ENCODE data around the gene XYLT1.

XYLT1 gene

GRCh38 chr16:17276010-17276530 is 194.7 kb downstream of the XYLT1 start:
- no peak for DNase-seq

- DNase-seq, result no peak
Measured at GRCh38 chr16:17275076-17276009, 195.4 kb downstream of the XYLT1 start.

GRCh38 chr16:17273142-17273561 is 197.6 kb downstream of the XYLT1 start:
- DNase-seq, result peak; percentile 42

GRCh38 chr16:17272716-17273115 is 198.0 kb downstream of the XYLT1 start:
- no peak for DNase-seq

- no peak for DNase-seq
Measured at GRCh38 chr16:17271687-17272086, 199.1 kb downstream of the XYLT1 start.

DNA sequence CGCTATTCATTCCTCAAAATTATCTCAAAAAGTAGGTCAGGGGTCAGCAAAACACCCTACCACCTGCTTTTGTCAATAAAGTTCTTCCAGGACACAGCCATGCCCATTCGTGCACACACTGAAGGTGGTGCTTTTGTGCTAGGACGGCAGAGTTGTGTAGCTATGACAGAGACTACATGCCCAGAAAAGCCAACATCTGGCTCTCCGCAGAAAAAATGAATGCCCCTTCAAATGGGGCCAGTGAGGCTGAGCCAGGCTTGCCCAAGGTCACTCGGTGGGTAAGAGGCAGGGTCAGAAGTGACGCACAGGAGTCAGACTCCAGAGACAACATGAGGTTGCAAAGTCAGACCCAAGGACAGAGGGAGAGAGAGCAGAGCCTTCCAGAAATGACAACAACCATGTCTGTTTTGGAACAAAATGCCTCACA is 200.1 kb downstream of the XYLT1 start:
- no peak for DNase-seq

DNA sequence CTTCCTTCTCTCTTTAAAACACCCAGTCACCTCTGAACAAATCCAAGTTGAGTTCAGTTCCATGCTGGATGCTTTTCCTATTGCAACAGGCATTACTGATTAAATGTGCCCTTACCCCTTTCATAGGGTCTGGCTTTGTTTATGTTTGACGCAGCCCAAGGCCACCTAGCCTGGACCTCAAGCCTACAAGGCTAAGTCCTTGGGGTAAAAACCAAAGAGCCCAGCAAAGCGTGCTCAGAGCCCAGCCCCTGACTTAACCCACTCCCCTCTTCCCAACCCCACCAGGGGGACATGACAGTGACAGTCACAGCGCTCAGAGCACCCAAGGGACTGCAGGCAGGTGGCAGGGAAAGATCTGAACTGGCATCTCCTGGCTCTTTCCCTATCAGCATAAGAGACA is 200.6 kb downstream of the XYLT1 start:
- no peak for DNase-seq

- DNase-seq, result no peak
Measured at GRCh38 chr16:17269439-17269838, 201.3 kb downstream of the XYLT1 start.

- no peak for DNase-seq
Measured at GRCh38 chr16:17266608-17267313, 204.0 kb downstream of the XYLT1 start.

- DNase-seq, result no peak
Measured at GRCh38 chr16:17265154-17265553, 205.6 kb downstream of the XYLT1 start.

- no peak for DNase-seq
Measured at GRCh38 chr16:17261197-17261858, 209.4 kb downstream of the XYLT1 start.

DNA sequence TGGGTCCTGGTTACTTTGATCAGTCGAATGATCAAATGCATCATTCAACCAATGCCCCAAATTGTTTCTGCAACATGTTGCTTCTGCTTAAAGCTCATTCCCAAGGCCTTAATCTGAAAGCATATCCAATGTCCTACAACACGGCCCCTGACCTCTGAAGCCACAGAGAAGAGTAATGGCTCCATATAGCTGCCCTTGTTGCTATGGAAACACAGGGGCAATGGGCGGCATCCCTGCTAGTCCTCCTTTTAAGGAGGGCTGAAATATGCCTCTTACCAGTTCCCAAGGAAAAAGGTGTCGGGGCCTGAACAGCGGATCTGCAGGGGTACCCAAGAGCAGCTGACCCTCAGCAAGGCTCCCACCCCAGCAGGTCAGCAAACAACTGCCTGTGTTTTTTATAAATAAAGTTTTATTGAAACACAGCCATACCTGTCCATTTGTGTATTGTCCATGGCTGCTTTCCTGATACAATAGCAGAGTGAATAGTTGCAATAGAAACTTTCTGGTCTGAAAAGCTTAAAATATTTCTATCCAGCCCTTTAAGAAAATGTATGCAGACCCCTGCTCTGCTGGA is 210.4 kb downstream of the XYLT1 start:
- DNase-seq, result no peak

GRCh38 chr16:17259751-17260270 is 210.9 kb downstream of the XYLT1 start:
- no peak for DNase-seq

DNA sequence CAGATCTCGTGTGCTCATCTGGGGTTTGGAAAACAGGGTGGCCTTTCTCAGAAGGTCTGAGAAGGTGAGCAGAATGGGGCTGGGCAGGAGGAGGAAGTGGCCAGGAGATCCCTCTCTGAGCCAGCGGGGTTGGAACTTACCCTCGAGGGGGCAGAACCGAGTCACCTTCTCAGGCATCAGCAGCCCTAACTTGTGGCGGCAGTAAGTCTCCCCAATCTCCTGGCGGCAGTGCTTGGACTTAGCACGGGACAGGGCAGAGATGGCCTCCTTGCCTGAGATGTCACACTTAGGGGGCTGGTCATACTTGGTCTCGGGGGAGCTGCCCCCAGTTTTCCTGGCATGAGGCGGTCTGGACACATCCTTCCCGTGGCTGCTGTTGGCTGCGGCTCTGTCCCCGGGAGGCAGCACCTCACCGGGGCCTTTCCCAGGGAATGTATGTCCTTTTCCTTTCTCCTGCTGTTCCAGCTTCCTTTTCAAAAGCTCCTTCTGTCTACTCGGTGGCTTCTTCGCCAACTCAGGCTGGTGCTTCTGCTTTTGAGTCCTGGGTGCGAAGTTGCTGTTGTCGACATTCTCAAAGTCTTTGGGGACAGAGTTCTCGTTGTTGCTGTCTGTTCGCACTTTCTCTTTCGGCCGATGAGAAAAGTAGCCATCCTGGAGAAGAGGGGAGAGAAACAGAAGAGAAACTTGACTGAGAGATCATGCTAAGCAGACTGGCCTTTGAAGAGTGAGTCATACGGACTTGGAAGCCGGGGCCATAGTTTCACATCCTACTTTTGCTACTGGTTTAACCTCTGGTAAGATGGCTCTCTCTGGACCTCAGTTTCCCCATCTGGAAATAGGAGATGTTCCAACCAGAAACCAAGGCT is 211.7 kb downstream of the XYLT1 start:
- no peak for DNase-seq

DNA sequence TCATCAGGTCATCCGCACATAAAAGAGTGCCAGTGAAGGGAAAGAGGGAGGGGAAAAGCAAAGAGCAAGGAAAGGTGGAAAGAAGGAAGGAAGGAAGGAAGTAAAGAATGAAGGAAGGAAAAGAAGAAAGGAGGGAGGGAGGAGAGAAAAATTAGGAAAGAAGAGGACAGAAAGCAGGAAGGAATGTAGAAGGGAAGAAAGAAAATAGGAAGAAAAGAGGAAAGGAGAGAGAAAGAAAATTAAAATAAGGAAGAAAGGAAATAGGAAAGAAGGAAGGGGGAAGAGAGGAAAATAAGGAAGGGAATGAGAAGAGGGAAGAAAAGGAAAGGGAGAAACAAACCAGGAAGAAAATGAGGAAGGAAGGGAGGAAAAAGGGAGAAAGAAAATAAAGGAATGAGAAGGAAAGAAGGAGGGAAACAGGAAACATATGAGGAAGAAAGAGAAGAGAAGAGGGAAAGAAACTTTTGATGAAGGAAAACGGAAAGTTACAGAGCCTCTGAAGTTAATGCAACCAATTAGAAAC is 212.6 kb downstream of the XYLT1 start:
- DNase-seq, result no peak

- DNase-seq, result no peak
Measured at GRCh38 chr16:17257426-17258023, 213.2 kb downstream of the XYLT1 start.

DNA sequence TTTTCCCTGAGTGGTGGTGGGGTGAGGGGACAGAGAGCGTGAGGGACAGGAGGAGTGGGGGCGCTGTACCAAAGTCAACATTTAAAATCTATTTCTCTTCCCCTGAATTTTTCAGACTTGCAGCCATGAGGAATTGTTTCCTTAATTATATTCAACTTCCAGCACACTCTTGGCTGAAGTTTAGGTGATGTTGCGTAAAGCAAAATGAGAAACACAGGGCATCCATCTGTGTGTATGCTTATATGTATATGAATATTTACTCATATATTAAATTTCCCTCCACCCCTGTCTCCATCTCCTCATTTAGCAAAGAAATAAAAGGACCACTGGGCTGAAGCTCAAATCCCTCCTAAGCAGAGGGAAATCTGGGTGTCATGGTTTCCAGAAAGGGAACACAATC is 218.1 kb downstream of the XYLT1 start:
- DNase-seq, result no peak

DNA sequence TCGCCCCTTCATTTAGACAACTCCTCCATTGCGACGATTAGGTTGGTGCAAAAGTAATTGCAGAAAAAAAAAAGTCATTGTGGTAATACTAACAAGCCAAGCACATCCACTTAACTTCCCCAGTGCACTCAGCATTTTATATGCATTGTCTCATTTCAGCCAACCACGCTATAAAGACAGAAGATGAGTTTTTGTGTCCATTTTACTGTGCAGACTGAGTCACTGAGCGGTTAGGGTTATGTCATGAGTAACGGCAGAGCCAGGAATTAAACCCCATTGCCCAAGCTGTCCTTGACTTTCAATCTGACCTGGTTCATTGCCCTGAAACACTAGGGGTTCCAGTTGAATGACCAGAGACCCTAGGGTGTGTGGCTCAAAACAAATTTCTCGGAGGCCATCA is 218.7 kb downstream of the XYLT1 start:
- DNase-seq, result no peak

- DNase-seq, result no peak
Measured at GRCh38 chr16:17251496-17251895, 219.3 kb downstream of the XYLT1 start.

- no peak for DNase-seq
Measured at GRCh38 chr16:17246974-17247732, 223.6 kb downstream of the XYLT1 start.
